GM23338 (cell line): ENCODE measurements around the gene BTBD16. TPM values are rescaled to one million over a fixed set of nuclear protein-coding genes. Genes with fewer than 3 reads are reported as not detected.

Source experiments
- ATAC-seq: fragments of 200-7000 bp; cut with Tn5 transposase; 3 replicates; pipeline ENCODE4 v1.9.1; 2020
- DNase-seq: peaks from one replicate; pipeline ENCODE4 v3.0.0-alpha.2; 2015; ENCODE audit warnings: low spot score
- H2AFZ ChIP-seq: fragments of 200-600 bp; sonication (generic); 2 replicates; pipeline ENCODE4 v1.8.0; 2016; ENCODE audit warnings: antibody characterized with exemption, mild to moderate bottlenecking, moderate library complexity
- H3F3A ChIP-seq: fragments of 200-600 bp; sonication (generic); replicated peaks from 2 replicates; pipeline ENCODE4 v1.8.0; 2017; ENCODE audit warnings: antibody characterized with exemption, mixed run types, low read depth
- H3K27ac ChIP-seq: fragments of 200-600 bp; sonication (generic); 2 replicates; pipeline ENCODE4 v1.6.1; 2016; ENCODE audit warnings: low read depth
- H3K27me3 ChIP-seq: fragments of 200-600 bp; sonication (generic); 2 replicates; pipeline ENCODE4 v1.8.0; 2016; ENCODE audit warnings: mild to moderate bottlenecking, mixed run types, moderate library complexity; ENCODE audit not compliant: insufficient read depth
- H3K36me3 ChIP-seq: fragments of 200-600 bp; sonication (generic); 2 replicates; pipeline ENCODE4 v1.8.0; 2016; ENCODE audit warnings: mild to moderate bottlenecking; ENCODE audit not compliant: insufficient read depth
- H3K4me1 ChIP-seq: fragments of 200-600 bp; sonication (generic); 2 replicates; pipeline ENCODE4 v1.8.0; 2016; ENCODE audit warnings: mild to moderate bottlenecking, moderate library complexity; ENCODE audit not compliant: insufficient read depth
- H3K4me2 ChIP-seq: fragments of 200-600 bp; sonication (generic); 2 replicates; pipeline ENCODE4 v1.7.1; 2017; ENCODE audit warnings: mixed run types
- H3K4me3 ChIP-seq: fragments of 200-600 bp; sonication (generic); 2 replicates; pipeline ENCODE4 v1.6.1; 2016; ENCODE audit warnings: mixed run types
- H3K79me2 ChIP-seq: fragments of 200-600 bp; sonication (generic); replicated peaks from 2 replicates; pipeline ENCODE4 v1.8.0; 2017; ENCODE audit warnings: mild to moderate bottlenecking; ENCODE audit not compliant: insufficient read depth
- H3K9me2 ChIP-seq: fragments of 200-600 bp; sonication (generic); 2 replicates; pipeline ENCODE4 v1.8.0; 2017; ENCODE audit not compliant: insufficient read depth
- H4K20me1 ChIP-seq: fragments of 200-600 bp; sonication (generic); replicated peaks from 2 replicates; pipeline ENCODE4 v1.8.0; 2017; ENCODE audit warnings: mild to moderate bottlenecking; ENCODE audit not compliant: insufficient read depth
- H3K27ac Mint-ChIP-seq: 2 replicates; pipeline ENCODE4 v1.8.0; 2020; ENCODE audit warnings: inconsistent platforms, mild to moderate bottlenecking, moderate library complexity, mixed read lengths
- H3K27me3 Mint-ChIP-seq: 3 replicates; pipeline ENCODE4 v1.8.0; 2022; ENCODE audit warnings: low read depth, mild to moderate bottlenecking, moderate library complexity, mixed read lengths, inconsistent platforms; ENCODE audit not compliant: insufficient read depth, poor library complexity
- H3K36me3 Mint-ChIP-seq: 3 replicates; pipeline ENCODE4 v1.8.0; 2021; ENCODE audit warnings: low read depth, mild to moderate bottlenecking, inconsistent platforms, moderate library complexity, mixed read lengths
- H3K4me1 Mint-ChIP-seq: 3 replicates; pipeline ENCODE4 v1.8.0; 2020; ENCODE audit warnings: mild to moderate bottlenecking, inconsistent platforms, mixed read lengths
- H3K4me3 Mint-ChIP-seq: 3 replicates; pipeline ENCODE4 v1.8.0; 2021; ENCODE audit warnings: moderate library complexity, mild to moderate bottlenecking, inconsistent platforms, mixed read lengths
- H3K9me3 Mint-ChIP-seq: 3 replicates; pipeline ENCODE4 v1.8.0; 2020; ENCODE audit warnings: moderate library complexity, mild to moderate bottlenecking, inconsistent platforms, mixed read lengths
- EZH2 ChIP-seq: fragments of 200-600 bp; sonication (generic); IDR thresholded peaks from one replicate; pipeline ENCODE4 v1.8.0; 2017; ENCODE audit warnings: antibody characterized with exemption, mild to moderate bottlenecking, low read depth; ENCODE audit not compliant: unreplicated experiment
- EZH2phosphoT487 ChIP-seq: fragments of 200-600 bp; sonication (generic); IDR thresholded peaks from one replicate; pipeline ENCODE4 v1.8.1; 2018; ENCODE audit warnings: antibody characterized with exemption; ENCODE audit not compliant: unreplicated experiment
- JUNB ChIP-seq: IDR thresholded peaks from one replicate; pipeline ENCODE4 v1.6.1; 2016; ENCODE audit warnings: antibody characterized with exemption; ENCODE audit not compliant: unreplicated experiment
- STAT1 ChIP-seq: IDR thresholded peaks from one replicate; pipeline ENCODE4 v1.6.1; 2016; ENCODE audit warnings: antibody characterized with exemption; ENCODE audit not compliant: unreplicated experiment
- polyA plus RNA-seq: library from polyadenylated mRNA; unstranded; fragments of >200 nt; fragmentation: Nextera tagmentation; extraction: Ambion mirVana; gene quantifications from 2 replicates; pipeline ENCODE4 v1.2.1, GENCODE V29; 2016
- total RNA-seq: library from RNA; depleted of rRNA; stranded (reverse); fragments of >200 nt; shearing (Covaris generic); gene quantifications from 2 replicates; pipeline ENCODE4 v1.2.3, GENCODE V29; 2014
- TF ChIP-seq, protein P1 (sequence below), 2 experiments: fragments of 200-600 bp in 1 of 2; sonication (generic) in 1 of 2; conservative IDR thresholded peaks; 2 replicates each; pipeline versions ENCODE4 v1.5.1 to v1.6.1; 2016 to 2017; ENCODE audit warnings: antibody characterized with exemption in 2 of 2, low read depth in 2 of 2, mild to moderate bottlenecking in 2 of 2, moderate library complexity in 1 of 2
- TF ChIP-seq, protein P2 (sequence below): IDR thresholded peaks from 2 replicates; pipeline ENCODE4 v1.6.1; 2016; ENCODE audit warnings: antibody characterized with exemption
- TF ChIP-seq, protein P3 (sequence below): IDR thresholded peaks from one replicate; pipeline ENCODE4 v1.6.1; 2018; ENCODE audit warnings: antibody characterized with exemption; ENCODE audit not compliant: unreplicated experiment

Gene BTBD16
- total and polyA plus RNA-seq, 2 experiments from 2014 or later = not detected

DNA sequence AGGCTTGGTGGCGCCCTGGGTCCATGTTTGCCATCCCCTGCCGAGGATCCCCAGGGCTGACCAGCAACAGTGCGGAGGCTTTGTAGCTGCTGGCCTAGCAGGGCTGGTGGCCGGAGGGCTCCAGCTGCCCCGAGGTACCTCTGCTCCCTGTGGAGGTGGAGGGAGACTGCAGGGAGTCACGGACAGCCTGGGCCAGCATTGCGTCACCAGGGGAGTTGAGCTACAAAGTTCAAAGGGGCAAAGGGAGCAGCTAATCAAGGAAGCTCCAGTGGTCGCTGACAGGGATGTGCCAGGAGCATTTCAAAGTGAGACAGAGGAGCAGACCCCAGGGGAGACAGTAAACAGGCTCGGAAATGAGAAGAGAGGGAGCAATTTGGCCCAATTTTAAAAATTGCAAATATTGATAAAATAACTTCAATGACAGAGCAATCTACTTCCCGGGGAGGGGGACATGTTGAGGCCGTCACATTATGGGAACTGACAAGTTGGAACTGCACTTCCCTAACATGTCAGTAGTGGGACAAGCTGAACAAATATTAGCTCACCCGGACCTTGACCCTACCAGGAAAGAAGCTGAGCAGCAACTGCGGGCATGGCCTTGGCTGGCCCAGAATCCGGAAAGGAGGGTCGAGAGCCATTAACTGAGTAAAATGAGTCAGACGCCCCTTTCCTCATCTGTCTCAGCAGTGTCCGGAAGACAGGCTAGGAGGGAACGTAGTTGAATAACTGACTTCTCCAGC is 39.4 kb downstream of the BTBD16 start:
- H3K36me3 Mint-ChIP-seq = peaks cover 3% of the 10 kb centered on the region; the same call in 1 of the 3 replicates
- Histone ChIP-seq H3K36me3 (no peaks in the 10 kb centered on the region), H3F3A (no peaks in the 10 kb centered on the region), H3K4me3 (no peak overlapping the region), H3K27ac (no peak overlapping the region), H3K27me3 (no peaks in the 10 kb centered on the region), H3K79me2 (no peaks in the 10 kb centered on the region), H4K20me1 (no peaks in the 10 kb centered on the region), H3K4me1 (no peaks in the 10 kb centered on the region), H3K9me2 (no peaks in the 10 kb centered on the region), H3K4me2 (no peak overlapping the region), H2AFZ (peak overlapping the region; percentile 88)
- TF ChIP-seq JUNB = no peak
- TF ChIP-seq, protein P1, sequence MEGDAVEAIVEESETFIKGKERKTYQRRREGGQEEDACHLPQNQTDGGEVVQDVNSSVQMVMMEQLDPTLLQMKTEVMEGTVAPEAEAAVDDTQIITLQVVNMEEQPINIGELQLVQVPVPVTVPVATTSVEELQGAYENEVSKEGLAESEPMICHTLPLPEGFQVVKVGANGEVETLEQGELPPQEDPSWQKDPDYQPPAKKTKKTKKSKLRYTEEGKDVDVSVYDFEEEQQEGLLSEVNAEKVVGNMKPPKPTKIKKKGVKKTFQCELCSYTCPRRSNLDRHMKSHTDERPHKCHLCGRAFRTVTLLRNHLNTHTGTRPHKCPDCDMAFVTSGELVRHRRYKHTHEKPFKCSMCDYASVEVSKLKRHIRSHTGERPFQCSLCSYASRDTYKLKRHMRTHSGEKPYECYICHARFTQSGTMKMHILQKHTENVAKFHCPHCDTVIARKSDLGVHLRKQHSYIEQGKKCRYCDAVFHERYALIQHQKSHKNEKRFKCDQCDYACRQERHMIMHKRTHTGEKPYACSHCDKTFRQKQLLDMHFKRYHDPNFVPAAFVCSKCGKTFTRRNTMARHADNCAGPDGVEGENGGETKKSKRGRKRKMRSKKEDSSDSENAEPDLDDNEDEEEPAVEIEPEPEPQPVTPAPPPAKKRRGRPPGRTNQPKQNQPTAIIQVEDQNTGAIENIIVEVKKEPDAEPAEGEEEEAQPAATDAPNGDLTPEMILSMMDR (conservative IDR thresholded peaks at IDR 0.05; ENCODE audit: low read depth in 2 of 2) = 0 out of 4 replicates have a peak, but pooled peaks of 1 of the 2 experiments have one; percentile 8
- TF ChIP-seq, protein P2, sequence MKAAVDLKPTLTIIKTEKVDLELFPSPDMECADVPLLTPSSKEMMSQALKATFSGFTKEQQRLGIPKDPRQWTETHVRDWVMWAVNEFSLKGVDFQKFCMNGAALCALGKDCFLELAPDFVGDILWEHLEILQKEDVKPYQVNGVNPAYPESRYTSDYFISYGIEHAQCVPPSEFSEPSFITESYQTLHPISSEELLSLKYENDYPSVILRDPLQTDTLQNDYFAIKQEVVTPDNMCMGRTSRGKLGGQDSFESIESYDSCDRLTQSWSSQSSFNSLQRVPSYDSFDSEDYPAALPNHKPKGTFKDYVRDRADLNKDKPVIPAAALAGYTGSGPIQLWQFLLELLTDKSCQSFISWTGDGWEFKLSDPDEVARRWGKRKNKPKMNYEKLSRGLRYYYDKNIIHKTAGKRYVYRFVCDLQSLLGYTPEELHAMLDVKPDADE = no peak
- ATAC-seq (peak; percentile 70), DNase-seq (peak; percentile 17)
- H3K27me3 Mint-ChIP-seq = peaks cover 2% of the 10 kb centered on the region
- H3K27ac Mint-ChIP-seq = no peak overlapping the region
- H3K9me3 Mint-ChIP-seq = peaks cover 5% of the 10 kb centered on the region
- H3K4me3 Mint-ChIP-seq = no peak overlapping the region
- peaks cover 17% of the 10 kb centered on the region for H3K4me1 Mint-ChIP-seq

DNA sequence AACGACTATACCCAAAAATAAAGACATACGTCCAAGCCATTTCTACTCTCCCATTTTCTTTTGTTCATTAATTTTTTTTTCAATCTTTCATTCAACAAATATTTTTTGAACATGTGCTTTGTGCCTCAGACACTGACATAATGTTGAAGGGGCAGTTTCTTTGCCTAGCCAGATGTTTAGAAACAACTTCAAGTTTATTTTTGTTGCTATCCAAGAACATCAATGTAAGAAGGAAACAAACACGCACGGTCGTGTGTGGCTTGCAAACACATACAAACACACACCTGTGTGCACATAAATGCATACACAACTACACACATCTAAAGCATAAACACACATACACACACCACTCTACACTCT is 39.9 kb downstream of the BTBD16 start:
- Histone ChIP-seq H2AFZ (peak overlapping the region; percentile 14; the same call in 1 of the 2 replicates), H4K20me1 (no peaks in the 10 kb centered on the region), H3K4me2 (no peak overlapping the region), H3K79me2 (no peaks in the 10 kb centered on the region), H3F3A (no peaks in the 10 kb centered on the region), H3K27me3 (no peaks in the 10 kb centered on the region), H3K9me2 (no peaks in the 10 kb centered on the region), H3K27ac (no peak overlapping the region), H3K36me3 (no peaks in the 10 kb centered on the region), H3K4me3 (no peak overlapping the region), H3K4me1 (no peaks in the 10 kb centered on the region)
- ATAC-seq (no peak), DNase-seq (no peak)
- H3K27me3 Mint-ChIP-seq = peaks cover 2% of the 10 kb centered on the region
- peaks cover 17% of the 10 kb centered on the region for H3K4me1 Mint-ChIP-seq
- no peaks in the 10 kb centered on the region; the same call in 1 of the 3 replicates for H3K9me3 Mint-ChIP-seq
- H3K4me3 Mint-ChIP-seq = no peak overlapping the region
- no peak overlapping the region for H3K27ac Mint-ChIP-seq
- no peaks in the 10 kb centered on the region for H3K36me3 Mint-ChIP-seq
- no peak for TF ChIP-seq STAT1
- no peak for TF ChIP-seq JUNB
- TF ChIP-seq, protein P3, sequence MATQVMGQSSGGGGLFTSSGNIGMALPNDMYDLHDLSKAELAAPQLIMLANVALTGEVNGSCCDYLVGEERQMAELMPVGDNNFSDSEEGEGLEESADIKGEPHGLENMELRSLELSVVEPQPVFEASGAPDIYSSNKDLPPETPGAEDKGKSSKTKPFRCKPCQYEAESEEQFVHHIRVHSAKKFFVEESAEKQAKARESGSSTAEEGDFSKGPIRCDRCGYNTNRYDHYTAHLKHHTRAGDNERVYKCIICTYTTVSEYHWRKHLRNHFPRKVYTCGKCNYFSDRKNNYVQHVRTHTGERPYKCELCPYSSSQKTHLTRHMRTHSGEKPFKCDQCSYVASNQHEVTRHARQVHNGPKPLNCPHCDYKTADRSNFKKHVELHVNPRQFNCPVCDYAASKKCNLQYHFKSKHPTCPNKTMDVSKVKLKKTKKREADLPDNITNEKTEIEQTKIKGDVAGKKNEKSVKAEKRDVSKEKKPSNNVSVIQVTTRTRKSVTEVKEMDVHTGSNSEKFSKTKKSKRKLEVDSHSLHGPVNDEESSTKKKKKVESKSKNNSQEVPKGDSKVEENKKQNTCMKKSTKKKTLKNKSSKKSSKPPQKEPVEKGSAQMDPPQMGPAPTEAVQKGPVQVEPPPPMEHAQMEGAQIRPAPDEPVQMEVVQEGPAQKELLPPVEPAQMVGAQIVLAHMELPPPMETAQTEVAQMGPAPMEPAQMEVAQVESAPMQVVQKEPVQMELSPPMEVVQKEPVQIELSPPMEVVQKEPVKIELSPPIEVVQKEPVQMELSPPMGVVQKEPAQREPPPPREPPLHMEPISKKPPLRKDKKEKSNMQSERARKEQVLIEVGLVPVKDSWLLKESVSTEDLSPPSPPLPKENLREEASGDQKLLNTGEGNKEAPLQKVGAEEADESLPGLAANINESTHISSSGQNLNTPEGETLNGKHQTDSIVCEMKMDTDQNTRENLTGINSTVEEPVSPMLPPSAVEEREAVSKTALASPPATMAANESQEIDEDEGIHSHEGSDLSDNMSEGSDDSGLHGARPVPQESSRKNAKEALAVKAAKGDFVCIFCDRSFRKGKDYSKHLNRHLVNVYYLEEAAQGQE = no peak
- TF ChIP-seq, protein P1 (conservative IDR thresholded peaks at IDR 0.05; ENCODE audit: low read depth in 2 of 2) = no peak
- no peak for TF ChIP-seq EZH2
- TF ChIP-seq EZH2phosphoT487 = no peak
